ENCODE results near the gene RSPO1.

RSPO1 gene

DNA sequence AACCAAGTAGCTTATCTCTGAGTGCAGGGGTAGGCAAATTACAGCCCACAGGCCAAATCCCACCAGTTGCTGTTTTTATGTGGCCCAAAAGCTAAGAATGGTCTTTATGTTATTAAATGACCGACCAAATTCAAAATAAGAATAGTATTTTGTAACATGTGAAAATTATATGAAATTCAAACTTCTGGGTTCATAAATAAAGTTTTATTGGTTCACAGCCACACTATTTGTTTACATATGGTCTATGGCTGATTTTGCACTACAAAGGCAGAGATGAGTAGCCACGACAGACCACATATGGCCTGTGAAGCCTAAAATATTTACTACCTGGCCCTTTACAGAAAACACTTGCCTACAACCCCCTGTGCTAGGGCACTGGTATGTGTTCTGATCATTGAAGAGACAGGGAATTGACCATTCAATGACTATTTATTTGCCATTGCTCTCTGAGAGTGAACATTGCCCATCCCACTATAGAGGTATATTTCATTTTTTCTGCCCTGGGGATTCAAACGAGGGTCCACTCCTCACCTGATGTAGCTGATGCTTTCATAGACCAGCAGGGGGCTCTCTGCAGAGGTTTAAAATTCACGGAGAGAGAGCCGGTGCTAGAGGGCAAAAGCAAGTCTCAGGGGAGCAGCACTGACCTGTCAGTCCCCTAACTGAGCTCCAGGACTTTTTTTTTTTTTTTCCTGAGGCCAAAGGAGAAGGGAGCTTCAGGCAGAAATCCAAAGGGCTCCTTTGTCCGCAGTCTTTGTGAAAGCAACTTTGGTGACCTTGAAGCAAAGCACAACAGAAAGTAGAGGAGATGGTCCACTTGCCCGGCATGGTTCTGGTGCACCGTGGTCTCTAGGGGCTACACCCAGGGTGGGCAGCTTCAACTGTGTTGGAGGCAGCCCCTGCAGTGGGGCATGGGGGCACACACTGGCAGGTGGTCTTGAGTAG is 31.7 kb downstream of the RSPO1 start:
- no peaks in the 10 kb centered on the region for H3K36me3 ChIP-seq (replicated peaks)
- H3K4me3 ChIP-seq (ENCODE audit: low read depth, low read length): no peak overlapping the region
- DNase-seq: peak; percentile 24
- in situ Hi-C loops (cut with HindIII; ENCODE audit: low pct_ligation_motif_present, low sequenced_read_pairs): no loop called here
- H3K27ac ChIP-seq: no peak overlapping the region
- TF ChIP-seq, protein P1, sequence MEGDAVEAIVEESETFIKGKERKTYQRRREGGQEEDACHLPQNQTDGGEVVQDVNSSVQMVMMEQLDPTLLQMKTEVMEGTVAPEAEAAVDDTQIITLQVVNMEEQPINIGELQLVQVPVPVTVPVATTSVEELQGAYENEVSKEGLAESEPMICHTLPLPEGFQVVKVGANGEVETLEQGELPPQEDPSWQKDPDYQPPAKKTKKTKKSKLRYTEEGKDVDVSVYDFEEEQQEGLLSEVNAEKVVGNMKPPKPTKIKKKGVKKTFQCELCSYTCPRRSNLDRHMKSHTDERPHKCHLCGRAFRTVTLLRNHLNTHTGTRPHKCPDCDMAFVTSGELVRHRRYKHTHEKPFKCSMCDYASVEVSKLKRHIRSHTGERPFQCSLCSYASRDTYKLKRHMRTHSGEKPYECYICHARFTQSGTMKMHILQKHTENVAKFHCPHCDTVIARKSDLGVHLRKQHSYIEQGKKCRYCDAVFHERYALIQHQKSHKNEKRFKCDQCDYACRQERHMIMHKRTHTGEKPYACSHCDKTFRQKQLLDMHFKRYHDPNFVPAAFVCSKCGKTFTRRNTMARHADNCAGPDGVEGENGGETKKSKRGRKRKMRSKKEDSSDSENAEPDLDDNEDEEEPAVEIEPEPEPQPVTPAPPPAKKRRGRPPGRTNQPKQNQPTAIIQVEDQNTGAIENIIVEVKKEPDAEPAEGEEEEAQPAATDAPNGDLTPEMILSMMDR (IDR thresholded peaks at IDR 0.05; ENCODE audit: low read depth, low read length, missing control alignments): peak; percentile 87
- peaks cover 7% of the 10 kb centered on the region for H3K27me3 ChIP-seq (replicated peaks)

DNA sequence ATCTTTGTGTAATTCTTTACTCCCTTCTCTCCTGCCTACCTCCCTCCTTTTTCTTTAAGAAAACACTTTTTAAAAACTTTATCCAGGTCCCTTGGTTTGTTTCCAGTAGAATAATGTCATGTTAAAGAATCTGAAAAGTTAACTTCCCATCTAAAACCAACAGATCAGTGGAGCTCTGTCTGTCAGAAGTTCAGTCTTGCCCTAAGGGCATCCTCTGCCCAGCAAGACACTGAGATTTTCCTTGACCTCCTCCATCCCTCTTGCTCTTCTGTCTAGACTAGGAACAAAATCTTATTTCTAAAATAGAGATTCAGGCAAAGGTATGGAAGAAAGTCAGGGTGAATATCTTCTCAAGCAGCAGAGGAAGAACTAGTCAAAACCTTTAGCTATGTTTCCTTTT is 33.3 kb downstream of the RSPO1 start:
- DNase-seq: no peak
- H3K27ac ChIP-seq: no peak overlapping the region
- H3K36me3 ChIP-seq (replicated peaks): no peaks in the 10 kb centered on the region
- TF ChIP-seq, protein P1 (IDR thresholded peaks at IDR 0.05; ENCODE audit: low read depth, low read length, missing control alignments): no peak
- peaks cover 2% of the 10 kb centered on the region for H3K27me3 ChIP-seq (replicated peaks)
- no peak overlapping the region for H3K4me3 ChIP-seq (ENCODE audit: low read depth, low read length)
- in situ Hi-C loops (cut with HindIII; ENCODE audit: low pct_ligation_motif_present, low sequenced_read_pairs): no loop called here

DNA sequence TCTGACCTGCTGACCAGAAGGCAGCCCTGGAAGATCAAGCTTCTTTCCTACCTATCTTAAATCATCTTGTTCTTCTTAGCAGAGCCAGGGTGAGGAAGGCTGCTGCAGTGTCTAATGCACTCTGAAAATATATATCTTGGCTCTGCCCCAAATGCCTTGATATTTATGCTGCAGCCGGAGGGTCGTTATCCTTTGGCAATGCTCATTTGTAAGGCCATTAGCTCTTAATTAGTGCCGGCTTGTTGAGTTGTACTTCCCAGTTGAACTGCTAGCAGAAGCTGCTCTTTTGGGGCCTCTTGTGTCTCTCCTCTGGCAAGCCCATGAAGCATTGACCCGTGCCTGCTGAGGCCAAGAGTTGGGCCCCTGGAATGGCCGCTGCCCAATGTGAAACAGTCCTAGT is 34.8 kb downstream of the RSPO1 start:
- no peak for DNase-seq
- in situ Hi-C loops (cut with HindIII; ENCODE audit: low pct_ligation_motif_present, low sequenced_read_pairs): no loop called here
- TF ChIP-seq, protein P1 (IDR thresholded peaks at IDR 0.05; ENCODE audit: low read depth, low read length, missing control alignments): no peak

DNA sequence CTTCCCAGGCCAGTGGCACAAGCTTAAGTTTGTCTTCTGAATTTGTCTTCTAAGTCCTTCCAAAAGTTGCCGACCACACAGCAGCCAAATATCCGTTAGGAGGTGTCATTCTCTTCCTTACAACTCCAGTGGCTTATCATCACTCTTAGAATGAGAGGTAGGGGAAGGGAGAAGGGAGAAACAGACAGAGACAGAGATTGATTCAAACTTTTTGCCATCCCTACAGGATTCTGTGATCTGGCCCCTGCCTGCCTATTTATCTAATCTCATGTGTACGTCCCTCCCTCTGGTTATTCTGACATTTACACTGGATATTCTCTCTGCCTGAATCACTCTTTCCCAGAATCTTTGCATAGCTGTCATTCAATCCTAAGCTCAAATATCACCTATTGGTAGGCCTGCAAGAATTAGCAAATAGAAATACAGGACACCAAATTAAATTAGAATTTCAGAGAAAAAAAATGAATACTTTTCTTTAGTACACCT is 38.5 kb downstream of the RSPO1 start:
- Histone ChIP-seq H3K27me3 (replicated peaks) (no peaks in the 10 kb centered on the region), H3K4me3 (ENCODE audit: low read depth, low read length) (peak overlapping the region; percentile 80), H3K27ac (peak overlapping the region; percentile 92), H3K36me3 (replicated peaks) (peaks cover 22% of the 10 kb centered on the region)
- TF ChIP-seq, protein P1 (IDR thresholded peaks at IDR 0.05; ENCODE audit: low read depth, low read length, missing control alignments): no peak
- in situ Hi-C loops (cut with HindIII; ENCODE audit: low pct_ligation_motif_present, low sequenced_read_pairs): no loop called here
- no peak for DNase-seq

More for the DNA sequence above, 34.8 kb downstream of the RSPO1 start:
- H3K27me3 ChIP-seq (replicated peaks): peaks cover 2% of the 10 kb centered on the region
- H3K27ac ChIP-seq: no peak overlapping the region
- no peaks in the 10 kb centered on the region for H3K36me3 ChIP-seq (replicated peaks)
- H3K4me3 ChIP-seq (ENCODE audit: low read depth, low read length): no peak overlapping the region

DNA sequence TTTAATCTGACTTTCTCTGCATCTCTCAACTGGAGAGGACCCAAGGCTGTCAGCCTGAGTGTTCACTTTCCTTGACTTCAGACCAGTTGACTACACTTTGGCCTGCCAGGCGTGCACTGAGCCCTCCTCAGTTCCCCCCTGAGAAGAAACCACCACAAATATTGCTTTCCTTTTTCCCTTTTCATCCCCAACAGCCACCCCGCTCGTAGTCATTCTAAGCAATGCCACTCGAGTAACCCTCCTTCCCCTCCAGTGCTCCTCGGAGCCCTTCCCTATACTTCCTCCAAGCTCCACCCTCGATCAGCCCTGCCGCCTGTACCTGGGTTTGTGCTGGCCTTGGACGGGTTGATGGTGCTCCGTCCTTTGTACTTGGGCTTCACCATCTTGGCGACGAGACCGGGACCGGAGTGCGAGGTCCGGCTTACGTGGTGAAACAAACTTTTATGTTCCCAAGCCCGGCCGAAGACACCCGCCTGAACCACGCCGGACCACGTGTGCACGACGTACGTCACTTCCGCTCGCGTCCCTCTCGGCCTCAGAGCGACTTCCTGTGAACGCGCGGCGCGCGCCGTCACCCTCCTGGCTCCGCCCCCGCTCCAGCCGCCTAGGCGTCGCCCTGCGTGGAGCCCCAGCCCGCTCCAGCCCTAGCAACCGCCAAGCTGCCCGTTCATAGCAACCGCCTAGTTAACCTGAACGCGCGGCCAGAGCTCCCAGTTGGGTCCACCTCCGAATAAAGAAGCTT is 39.1 kb downstream of the RSPO1 start, which contains the start of gene GNL2:
Gene GNL2 (minus strand): TSS at position 498 of the 742 bp plus-strand sequence. CDS start 115 bp downstream, at position 383.
- in situ Hi-C loops (cut with HindIII; ENCODE audit: low pct_ligation_motif_present, low sequenced_read_pairs): no loop called here
- peak within 1 kb of the TSS; percentile 92 for H3K27ac ChIP-seq
- no peaks in the 10 kb centered on the region for H3K27me3 ChIP-seq (replicated peaks)
- H3K36me3 ChIP-seq (replicated peaks): peaks cover 28% of the 10 kb centered on the region
- TF ChIP-seq, protein P1 (IDR thresholded peaks at IDR 0.05; ENCODE audit: low read depth, low read length, missing control alignments): no peak
- peak; percentile 95 for DNase-seq
- peak within 1 kb of the TSS; percentile 80 for H3K4me3 ChIP-seq (ENCODE audit: low read depth, low read length)
